IgD-negative memory B cell (primary cell): ENCODE results near the gene ZWINT. TPM values are rescaled to one million over a fixed set of nuclear protein-coding genes. Genes with fewer than 3 reads are reported as not detected.

Source experiments
- H3K27ac Mint-ChIP-seq, 3 donors: one replicate each; pipeline ENCODE4 v1.8.0; 2020 to 2022; ENCODE audit warnings: mild to moderate bottlenecking in 3 of 3, mixed read lengths in 3 of 3, moderate library complexity in 1 of 3
- H3K27me3 Mint-ChIP-seq: one replicate; pipeline ENCODE4 v1.8.0; 2021; ENCODE audit warnings: mixed read lengths
- H3K36me3 Mint-ChIP-seq: one replicate; pipeline ENCODE4 v1.8.0; 2020; ENCODE audit warnings: mild to moderate bottlenecking, mixed read lengths
- H3K4me1 Mint-ChIP-seq, 3 donors: one replicate each; pipeline ENCODE4 v1.8.0; 2020 to 2022; ENCODE audit warnings: mixed read lengths in 3 of 3, mild to moderate bottlenecking in 1 of 3
- H3K4me3 Mint-ChIP-seq, 4 donors: one replicate each; pipeline ENCODE4 v1.8.0; 2020 to 2022; ENCODE audit warnings: mild to moderate bottlenecking in 4 of 4, mixed read lengths in 4 of 4, moderate library complexity in 3 of 4
- H3K9me3 Mint-ChIP-seq, 3 donors: one replicate each; pipeline ENCODE4 v1.8.0; 2020 to 2021; ENCODE audit warnings: mixed read lengths in 3 of 3, mild to moderate bottlenecking in 1 of 3
- polyA plus RNA-seq: library from polyadenylated mRNA; unstranded; fragments of 300-500 nt; fragmentation: Illumina TruSeq; gene quantifications from one replicate; pipeline ENCODE4 v1.2.3, GENCODE V29; 2021

Gene ZWINT
- polyA plus RNA-seq, 1 donor from 2014 or later: 1.9 TPM

DNA sequence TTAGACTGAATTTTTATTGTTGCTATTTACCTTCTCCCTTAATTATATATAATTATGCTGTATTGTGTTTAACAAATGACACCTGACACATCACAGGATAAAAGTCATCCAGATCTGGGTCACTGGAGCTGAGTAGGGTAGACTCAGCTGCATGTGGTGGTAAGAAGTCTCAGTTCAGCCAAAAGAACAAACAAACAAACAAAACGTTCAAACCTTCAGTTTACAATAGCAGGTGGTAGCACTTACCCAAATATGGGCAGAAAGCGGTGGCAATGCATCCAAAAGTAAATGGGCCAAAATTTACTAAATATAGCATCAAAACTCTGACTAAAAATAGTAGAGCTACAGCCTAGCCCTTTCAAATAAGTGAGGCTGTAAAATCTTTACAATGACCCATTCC lies 42.2 kb downstream of the ZWINT start:
- H3K27me3 Mint-ChIP-seq: no peaks in the 10 kb centered on the region
- no peak overlapping the region for H3K27ac Mint-ChIP-seq
- peaks cover 0 to 3% (median 0%) of the 10 kb centered on the region in 3 donors for H3K9me3 Mint-ChIP-seq
- no peaks in the 10 kb centered on the region for H3K4me1 Mint-ChIP-seq
- no peaks in the 10 kb centered on the region for H3K36me3 Mint-ChIP-seq
- no peak overlapping the region for H3K4me3 Mint-ChIP-seq

DNA sequence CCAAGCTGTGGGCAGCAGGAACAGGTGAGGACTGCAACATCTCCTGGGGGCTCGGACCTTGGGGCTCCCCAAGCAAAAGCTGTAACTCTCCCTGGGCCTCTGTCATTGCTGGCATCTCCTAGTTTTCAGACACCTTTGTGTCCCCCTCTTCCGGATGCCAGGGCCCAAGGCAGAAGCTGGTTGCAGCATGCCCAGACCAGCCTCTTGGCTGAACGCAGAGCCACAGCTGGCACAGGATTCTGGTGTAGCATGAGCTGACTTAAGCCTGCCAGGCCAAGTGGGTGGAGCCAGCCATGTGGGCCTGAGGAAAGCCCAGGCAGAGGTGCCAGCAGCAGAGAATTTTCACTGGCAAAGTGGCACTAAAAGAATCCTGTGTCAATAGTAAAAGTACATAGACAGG lies 43.5 kb downstream of the ZWINT start:
- H3K9me3 Mint-ChIP-seq: peaks cover 0 to 1% (median 0%) of the 10 kb centered on the region in 3 donors
- no peak overlapping the region for H3K27ac Mint-ChIP-seq
- no peak overlapping the region for H3K4me3 Mint-ChIP-seq
- no peaks in the 10 kb centered on the region for H3K27me3 Mint-ChIP-seq
- H3K36me3 Mint-ChIP-seq: no peaks in the 10 kb centered on the region
- H3K4me1 Mint-ChIP-seq: no peaks in the 10 kb centered on the region

DNA sequence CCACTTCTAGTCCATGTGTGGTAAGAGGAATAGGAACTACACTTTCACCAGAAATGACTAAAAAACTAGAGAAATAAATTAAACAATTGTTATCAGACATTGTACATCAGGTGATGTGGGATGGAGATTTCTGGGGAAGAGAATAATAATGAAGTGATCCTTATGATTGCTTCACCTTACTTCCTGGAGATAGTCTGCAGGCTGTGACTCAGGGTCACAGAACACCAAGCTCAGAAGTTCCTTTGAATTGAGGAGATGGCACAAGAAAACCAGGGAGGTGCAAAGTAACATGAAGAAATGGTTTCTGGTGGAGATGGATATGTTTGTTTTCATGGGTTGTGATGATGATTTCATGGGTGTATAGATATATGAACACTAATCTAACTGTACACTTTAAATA lies 44.5 kb downstream of the ZWINT start:
- no peaks in the 10 kb centered on the region for H3K4me1 Mint-ChIP-seq
- H3K36me3 Mint-ChIP-seq: no peaks in the 10 kb centered on the region
- H3K27ac Mint-ChIP-seq: no peak overlapping the region
- no peak overlapping the region for H3K4me3 Mint-ChIP-seq
- no peaks in the 10 kb centered on the region for H3K9me3 Mint-ChIP-seq
- no peaks in the 10 kb centered on the region for H3K27me3 Mint-ChIP-seq
